ENCODE results near the gene COG7.

GRCh38 chr16:23452572-23453337, at the start of gene COG7:
- no peak for TF ChIP-seq POLR2A (IDR thresholded peaks at IDR 0.05)
- TF ChIP-seq CTCF (IDR thresholded peaks at IDR 0.05), result peak in 1 of 5 experiments; percentile 44
